ENCODE results near the gene MED28. TPM values are rescaled to one million over a fixed set of nuclear protein-coding genes. Genes with fewer than 3 reads are reported as not detected.

Gene MED28
- polyA plus RNA-seq, 1 donor from 2014 or later, result 37.7 TPM

DNA sequence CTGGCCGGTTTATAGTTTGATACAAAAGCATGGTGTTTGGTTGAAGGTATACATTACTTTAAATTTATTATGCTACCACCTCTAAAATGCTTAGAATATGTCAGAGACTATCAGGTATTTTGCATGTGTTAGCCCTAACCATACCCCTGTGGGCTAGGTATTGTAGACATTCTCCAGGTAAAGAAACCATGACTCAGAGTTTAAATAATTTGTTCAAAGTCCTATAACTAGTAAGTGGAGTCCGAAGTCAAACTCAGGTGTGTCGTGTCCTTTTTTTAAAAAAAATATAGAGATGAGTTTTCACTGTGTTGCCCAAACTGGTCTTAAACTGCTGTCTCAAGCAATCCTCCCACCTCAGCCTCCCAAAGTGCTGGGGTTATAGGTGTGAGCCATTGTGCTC, 25.1 kb upstream of the MED28 start:
- Mint-ChIP-seq H3K27me3 (no peaks in the 10 kb centered on the region), H3K4me1 (peaks cover 14 to 19% (median 15%) of the 10 kb centered on the region in 3 donors), H3K9me3 (no peaks in the 10 kb centered on the region), H3K36me3 (peaks cover 17% of the 10 kb centered on the region), H3K4me3 (no peak overlapping the region), H3K27ac (no peak overlapping the region)

DNA sequence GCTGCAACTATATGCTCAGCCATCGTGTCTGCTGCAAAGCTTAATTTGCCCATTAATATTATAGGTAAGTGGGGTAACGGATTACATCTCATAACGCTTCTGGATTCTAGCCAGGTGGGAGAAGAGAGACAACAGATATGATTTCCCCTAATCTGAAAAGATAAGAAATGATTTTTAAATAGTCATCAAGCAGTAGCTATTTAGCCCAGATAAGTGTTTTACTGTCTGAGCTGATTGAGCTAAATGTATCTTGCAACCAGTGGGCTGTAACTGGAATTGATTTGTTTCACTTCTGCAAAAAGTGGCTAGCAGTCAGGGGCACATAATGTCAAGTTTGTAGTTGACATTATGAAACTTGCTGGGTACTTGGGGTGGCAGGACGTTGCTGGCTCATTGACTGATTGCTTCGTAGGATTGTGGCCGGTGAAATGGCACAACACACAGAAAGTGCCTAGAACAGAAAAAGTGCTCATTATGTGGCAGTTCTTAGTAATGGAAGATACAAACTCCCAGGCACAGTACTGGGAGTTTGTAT, 18.9 kb upstream of the MED28 start:
- peaks cover 26 to 33% (median 26%) of the 10 kb centered on the region in 3 donors for H3K4me1 Mint-ChIP-seq
- H3K27ac Mint-ChIP-seq, result peak overlapping the region in 2 of 3 donors; percentile 24 to 74
- H3K4me3 Mint-ChIP-seq, result peak overlapping the region in 3 of 4 donors; percentile 5 to 49 (median 37)
- no peaks in the 10 kb centered on the region for H3K27me3 Mint-ChIP-seq
- H3K36me3 Mint-ChIP-seq, result peaks cover 19% of the 10 kb centered on the region
- H3K9me3 Mint-ChIP-seq, result no peaks in the 10 kb centered on the region

DNA sequence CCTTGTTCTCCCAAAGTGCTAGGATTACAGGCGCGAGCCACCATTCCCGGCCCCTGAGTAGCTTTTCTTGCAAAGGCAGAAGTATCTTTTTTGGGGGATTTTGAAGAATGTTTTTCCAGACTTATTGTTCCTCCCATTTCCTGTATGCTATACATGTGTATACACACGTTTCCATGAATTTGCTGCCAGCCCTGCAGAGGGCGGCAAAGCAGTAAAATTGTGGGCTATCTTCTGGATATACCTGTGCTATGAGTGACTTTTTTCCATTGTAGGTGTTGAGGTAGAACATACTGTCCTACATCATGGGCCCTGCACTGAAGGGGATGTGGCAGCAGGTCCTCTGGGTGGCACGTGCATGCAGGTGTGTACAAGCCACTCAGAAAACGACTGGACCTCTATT, 16.9 kb upstream of the MED28 start:
- H3K27ac Mint-ChIP-seq, result peak overlapping the region in 1 of 3 donors; percentile 46
- H3K4me3 Mint-ChIP-seq, result peak overlapping the region in 1 of 4 donors; percentile 59
- peaks cover 16% of the 10 kb centered on the region for H3K36me3 Mint-ChIP-seq

DNA sequence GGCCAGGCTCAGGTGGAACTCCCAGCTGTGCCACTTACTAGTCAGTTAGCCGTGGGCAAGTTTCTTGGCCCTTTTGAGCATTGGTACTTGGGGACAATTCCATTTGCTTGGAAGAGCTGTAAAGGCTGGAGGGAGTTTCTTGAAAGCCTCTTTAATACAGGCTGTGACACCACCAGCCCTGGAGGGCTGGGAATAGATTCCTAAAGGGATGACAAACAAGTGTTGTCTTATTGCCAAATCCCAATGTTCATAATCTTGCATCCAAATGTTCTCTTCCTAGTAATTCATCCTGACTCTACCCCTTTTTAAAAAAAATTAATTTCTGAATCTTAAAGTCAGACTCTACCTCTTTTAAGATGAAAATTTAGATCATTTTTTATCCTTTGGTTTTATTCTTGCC, 14.6 kb upstream of the MED28 start:
- Mint-ChIP-seq H3K27ac (no peak overlapping the region), H3K9me3 (no peaks in the 10 kb centered on the region), H3K4me1 (peaks cover 8 to 9% (median 9%) of the 10 kb centered on the region in 3 donors), H3K27me3 (no peaks in the 10 kb centered on the region), H3K4me3 (no peak overlapping the region), H3K36me3 (peaks cover 14% of the 10 kb centered on the region)

More for the DNA sequence above, 16.9 kb upstream of the MED28 start:
- H3K27me3 Mint-ChIP-seq, result no peaks in the 10 kb centered on the region
- H3K9me3 Mint-ChIP-seq, result no peaks in the 10 kb centered on the region
- peaks cover 19 to 24% (median 21%) of the 10 kb centered on the region in 3 donors for H3K4me1 Mint-ChIP-seq

DNA sequence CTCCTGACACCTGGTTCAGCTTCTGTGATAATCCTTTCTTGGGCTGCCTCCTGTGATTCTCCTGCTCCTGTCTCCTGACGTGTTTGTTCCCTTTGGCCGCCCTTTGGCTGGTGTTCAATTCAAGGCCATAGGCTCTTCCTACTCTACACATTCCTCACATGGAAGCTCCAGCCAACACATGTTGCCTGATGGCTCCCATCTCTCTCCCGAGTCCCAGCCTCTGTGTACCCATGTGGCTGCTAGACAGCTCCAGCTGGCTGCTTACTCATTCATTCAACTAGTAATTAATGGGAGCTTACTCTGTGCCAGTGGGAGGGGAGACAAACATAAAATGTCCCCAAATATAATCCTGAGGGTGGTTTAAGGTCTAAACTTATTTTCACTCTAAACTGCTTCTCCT, 9.2 kb upstream of the MED28 start:
- no peaks in the 10 kb centered on the region for H3K9me3 Mint-ChIP-seq
- no peaks in the 10 kb centered on the region for H3K27me3 Mint-ChIP-seq
- H3K36me3 Mint-ChIP-seq, result peaks cover 7% of the 10 kb centered on the region
- no peaks in the 10 kb centered on the region for H3K4me1 Mint-ChIP-seq
- H3K27ac Mint-ChIP-seq, result no peak overlapping the region
- no peak overlapping the region for H3K4me3 Mint-ChIP-seq

DNA sequence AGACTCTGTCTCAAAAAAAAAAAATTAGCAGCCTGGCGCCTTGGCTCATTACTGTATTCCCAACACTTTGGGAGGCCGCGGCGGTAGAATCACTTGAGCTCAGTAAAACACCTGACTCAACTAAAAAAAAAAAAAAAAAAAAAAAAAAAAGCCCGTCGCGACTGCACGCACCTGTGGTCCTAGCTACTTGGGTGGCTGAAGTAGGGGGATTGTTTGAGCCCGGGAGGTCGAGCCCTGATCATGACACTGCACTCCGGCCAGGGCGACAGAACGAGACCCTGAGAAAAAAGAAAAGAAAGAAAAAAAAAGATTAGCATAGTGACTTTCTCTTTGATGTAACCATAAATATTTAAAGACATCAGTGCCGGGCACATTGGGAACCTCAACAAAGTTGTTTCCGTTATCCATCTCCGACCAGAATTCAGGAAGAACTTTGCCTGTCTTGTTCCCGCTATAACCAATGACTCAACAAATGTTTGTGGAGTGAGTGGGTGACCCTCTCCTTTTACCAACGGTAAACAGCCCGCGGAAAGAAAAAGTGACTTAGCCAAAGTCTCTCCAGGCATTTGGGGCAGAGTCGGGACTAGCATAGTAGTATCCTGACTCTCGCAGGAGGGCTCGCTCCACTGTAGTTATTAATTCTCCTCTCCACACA, 553 bp upstream of the MED28 start:
- peaks cover 2% of the 10 kb centered on the region for H3K36me3 Mint-ChIP-seq
- peak overlapping the region; percentile 92 to 99 (median 98) for H3K27ac Mint-ChIP-seq
- no peaks in the 10 kb centered on the region for H3K9me3 Mint-ChIP-seq
- H3K27me3 Mint-ChIP-seq, result no peaks in the 10 kb centered on the region
- peak overlapping the region; percentile 93 to 100 (median 96) for H3K4me3 Mint-ChIP-seq
- H3K4me1 Mint-ChIP-seq, result peaks cover 19 to 20% (median 19%) of the 10 kb centered on the region in 3 donors

DNA sequence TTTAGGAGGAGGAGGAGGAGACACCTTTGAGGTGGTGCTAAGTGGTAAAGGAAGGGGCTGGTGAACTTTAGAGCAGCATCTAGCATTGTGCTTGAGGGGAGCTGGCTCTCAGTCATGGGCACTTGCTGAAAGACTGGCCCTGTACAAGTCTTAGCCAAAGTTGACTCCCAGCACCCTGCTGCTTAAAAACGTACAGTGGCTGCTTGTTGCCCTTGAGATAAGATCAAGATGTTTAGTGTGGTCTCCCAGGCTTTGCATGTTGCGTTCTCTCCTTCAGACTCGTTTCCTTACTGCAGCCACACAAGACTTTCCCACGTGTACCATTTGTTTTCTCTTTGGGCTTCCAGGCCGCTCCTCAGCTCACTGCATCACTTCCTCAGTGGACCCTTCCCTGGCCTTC, 1.8 kb downstream of the MED28 start:
- H3K9me3 Mint-ChIP-seq, result no peaks in the 10 kb centered on the region
- peaks cover 24 to 29% (median 27%) of the 10 kb centered on the region in 3 donors for H3K4me1 Mint-ChIP-seq
- H3K4me3 Mint-ChIP-seq, result peak overlapping the region; percentile 60 to 89 (median 78)
- H3K27me3 Mint-ChIP-seq, result no peaks in the 10 kb centered on the region
- no peaks in the 10 kb centered on the region for H3K36me3 Mint-ChIP-seq
- peak overlapping the region in 1 of 3 donors; percentile 78 for H3K27ac Mint-ChIP-seq

DNA sequence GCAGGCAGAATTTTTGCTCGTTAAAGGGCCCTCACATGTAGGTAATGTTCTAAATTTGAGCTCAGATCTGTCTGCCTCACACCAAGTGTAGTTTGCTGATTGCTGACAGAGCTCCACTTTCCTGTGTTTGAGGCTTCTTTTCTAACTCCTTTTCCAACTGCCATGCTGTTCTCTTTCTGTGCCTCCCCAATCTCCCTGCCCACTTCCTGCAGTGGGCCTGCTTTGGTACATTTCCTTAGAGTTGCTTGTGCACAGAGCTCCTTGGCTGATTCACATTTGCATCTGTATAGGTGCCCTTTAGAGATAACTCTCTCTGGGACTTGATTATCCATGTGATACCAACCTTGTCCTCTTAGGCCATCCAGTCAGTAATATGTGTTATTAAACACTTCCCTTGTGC, 4.5 kb downstream of the MED28 start:
- Mint-ChIP-seq H3K36me3 (peaks cover 1% of the 10 kb centered on the region), H3K9me3 (no peaks in the 10 kb centered on the region), H3K27me3 (no peaks in the 10 kb centered on the region), H3K4me1 (peaks cover 25 to 30% (median 26%) of the 10 kb centered on the region in 3 donors), H3K4me3 (peak overlapping the region in 3 of 4 donors; percentile 30 to 38 (median 34)), H3K27ac (no peak overlapping the region)

DNA sequence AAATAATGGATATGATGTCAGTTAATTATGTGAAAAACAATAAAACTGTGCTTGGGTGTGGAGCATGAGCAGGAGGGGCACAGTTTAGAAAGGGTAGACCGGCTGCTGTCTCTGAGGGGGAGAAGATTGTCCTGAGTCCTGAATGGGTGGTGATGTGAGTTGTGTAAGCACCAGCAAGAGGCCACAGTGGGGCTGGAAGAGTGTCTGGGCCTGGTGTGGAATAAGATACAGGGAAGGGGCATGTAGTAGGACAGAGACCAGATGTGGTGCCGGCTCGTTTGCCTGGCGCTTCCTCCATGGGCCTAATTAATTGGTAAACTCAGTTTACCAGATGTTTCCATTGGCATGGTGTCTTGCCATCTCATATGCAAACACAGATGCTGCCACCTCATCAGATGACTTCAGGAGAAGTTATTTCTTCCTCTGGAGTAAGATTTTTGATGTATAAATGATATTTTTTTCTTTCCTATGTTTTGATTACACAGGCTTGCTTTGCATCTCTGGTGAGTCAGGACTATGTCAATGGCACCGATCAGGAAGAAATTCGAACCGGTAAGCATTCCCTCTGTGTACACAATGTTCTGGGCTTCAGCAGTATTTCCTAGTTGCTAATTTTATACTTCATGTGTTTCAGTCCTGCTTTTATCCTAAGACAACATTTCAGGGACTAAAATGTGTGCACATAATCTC, 5.1 kb downstream of the MED28 start:
- Mint-ChIP-seq H3K36me3 (peaks cover 1% of the 10 kb centered on the region), H3K9me3 (no peaks in the 10 kb centered on the region), H3K27ac (no peak overlapping the region), H3K4me1 (peaks cover 24 to 31% (median 26%) of the 10 kb centered on the region in 3 donors), H3K4me3 (peak overlapping the region in 1 of 4 donors; percentile 48), H3K27me3 (no peaks in the 10 kb centered on the region)

DNA sequence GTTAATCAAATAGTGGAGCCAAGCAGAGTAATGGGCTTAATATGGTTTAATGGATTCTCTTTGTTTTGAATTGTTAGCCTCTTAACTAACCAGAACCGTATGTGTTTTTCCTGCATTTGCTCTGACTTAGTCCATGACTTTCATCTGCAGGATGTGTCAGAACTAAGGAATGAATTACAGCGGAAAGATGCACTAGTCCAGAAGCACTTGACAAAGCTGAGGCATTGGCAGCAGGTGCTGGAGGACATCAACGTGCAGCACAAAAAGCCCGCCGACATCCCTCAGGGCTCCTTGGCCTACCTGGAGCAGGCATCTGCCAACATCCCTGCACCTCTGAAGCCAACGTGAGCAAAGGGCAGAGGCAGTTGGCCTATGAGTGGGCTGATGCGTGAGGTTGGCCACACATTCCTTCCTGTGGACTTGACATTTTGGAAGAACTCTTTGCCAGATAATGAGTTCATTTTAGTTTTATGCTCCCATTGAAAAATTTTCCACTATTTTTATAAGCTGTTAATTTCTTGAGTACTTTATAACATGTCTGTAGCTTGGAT, 9.1 kb downstream of the MED28 start:
- peaks cover 1% of the 10 kb centered on the region for H3K36me3 Mint-ChIP-seq
- H3K4me1 Mint-ChIP-seq, result peaks cover 11 to 13% (median 11%) of the 10 kb centered on the region in 3 donors
- no peak overlapping the region for H3K27ac Mint-ChIP-seq
- no peak overlapping the region for H3K4me3 Mint-ChIP-seq
- H3K27me3 Mint-ChIP-seq, result no peaks in the 10 kb centered on the region
- H3K9me3 Mint-ChIP-seq, result no peaks in the 10 kb centered on the region

DNA sequence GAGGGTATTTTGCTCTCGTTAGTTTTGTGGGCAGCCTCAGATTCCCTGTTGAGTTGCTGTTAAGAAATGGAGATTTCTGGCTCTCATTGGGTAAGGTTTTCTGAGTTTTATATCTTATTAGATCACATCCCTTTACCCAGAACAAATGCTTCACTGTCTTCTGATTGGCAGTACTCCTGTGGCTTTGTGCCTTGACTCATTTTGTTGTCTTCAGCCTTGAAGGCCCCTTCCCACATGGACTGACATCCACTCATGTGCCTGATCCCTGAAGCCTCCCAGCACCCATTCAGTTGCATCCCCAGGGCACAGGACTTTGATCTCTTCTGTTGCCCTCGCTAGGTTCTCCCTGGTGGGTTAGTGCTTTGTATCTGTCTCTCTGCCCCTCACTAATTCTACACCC, 10.4 kb downstream of the MED28 start:
- H3K27me3 Mint-ChIP-seq, result no peaks in the 10 kb centered on the region
- no peaks in the 10 kb centered on the region for H3K9me3 Mint-ChIP-seq
- H3K4me3 Mint-ChIP-seq, result no peak overlapping the region
- H3K4me1 Mint-ChIP-seq, result peaks cover 1 to 9% (median 4%) of the 10 kb centered on the region in 3 donors
- H3K36me3 Mint-ChIP-seq, result peaks cover 1% of the 10 kb centered on the region
- H3K27ac Mint-ChIP-seq, result no peak overlapping the region

DNA sequence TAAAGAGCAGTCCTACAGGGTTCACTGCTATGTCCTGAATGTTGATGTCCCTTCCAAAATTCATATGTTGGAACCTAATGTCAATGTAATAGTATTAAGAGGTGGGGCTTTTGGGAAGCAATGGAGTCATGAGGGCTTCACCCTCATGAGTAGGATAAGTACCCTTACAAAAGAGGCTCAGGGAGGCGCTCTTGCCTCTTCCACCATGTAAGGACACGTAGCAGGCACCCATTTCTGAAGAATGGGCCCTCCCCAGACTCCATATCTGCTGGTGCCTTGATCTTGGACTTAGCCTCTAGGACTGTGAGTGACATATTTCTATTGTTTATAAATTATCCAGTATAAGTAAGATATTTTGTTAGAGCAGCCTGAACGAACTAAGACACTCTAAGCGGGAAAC, 15.8 kb downstream of the MED28 start:
- Mint-ChIP-seq H3K9me3 (no peaks in the 10 kb centered on the region), H3K4me3 (no peak overlapping the region), H3K27me3 (no peaks in the 10 kb centered on the region), H3K4me1 (peaks cover 0 to 3% (median 0%) of the 10 kb centered on the region in 3 donors), H3K27ac (no peak overlapping the region), H3K36me3 (peaks cover 4% of the 10 kb centered on the region)

DNA sequence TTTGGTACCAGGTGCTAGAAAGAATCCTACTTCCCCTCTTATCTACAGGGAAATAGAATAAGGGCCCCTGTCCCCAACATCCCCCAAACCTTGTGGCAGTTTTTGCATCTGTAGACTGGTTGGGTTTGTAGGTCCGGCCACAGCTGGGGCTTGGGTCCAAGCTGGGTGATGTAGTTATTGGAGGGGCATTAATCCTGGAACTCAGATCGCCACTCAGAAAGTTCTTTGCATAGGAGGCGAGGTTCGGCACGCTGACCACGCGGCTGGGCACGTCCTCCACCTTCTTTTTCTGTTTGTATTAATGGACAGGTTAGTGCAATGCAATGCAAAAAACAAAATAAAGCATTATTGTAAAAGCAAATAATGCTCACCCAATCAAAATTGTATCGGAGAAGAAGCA, 19.2 kb downstream of the MED28 start:
- peaks cover 4% of the 10 kb centered on the region for H3K36me3 Mint-ChIP-seq
- H3K27ac Mint-ChIP-seq, result no peak overlapping the region
- H3K9me3 Mint-ChIP-seq, result no peaks in the 10 kb centered on the region
- no peak overlapping the region for H3K4me3 Mint-ChIP-seq
- peaks cover 0 to 1% (median 0%) of the 10 kb centered on the region in 3 donors for H3K4me1 Mint-ChIP-seq
- no peaks in the 10 kb centered on the region for H3K27me3 Mint-ChIP-seq

DNA sequence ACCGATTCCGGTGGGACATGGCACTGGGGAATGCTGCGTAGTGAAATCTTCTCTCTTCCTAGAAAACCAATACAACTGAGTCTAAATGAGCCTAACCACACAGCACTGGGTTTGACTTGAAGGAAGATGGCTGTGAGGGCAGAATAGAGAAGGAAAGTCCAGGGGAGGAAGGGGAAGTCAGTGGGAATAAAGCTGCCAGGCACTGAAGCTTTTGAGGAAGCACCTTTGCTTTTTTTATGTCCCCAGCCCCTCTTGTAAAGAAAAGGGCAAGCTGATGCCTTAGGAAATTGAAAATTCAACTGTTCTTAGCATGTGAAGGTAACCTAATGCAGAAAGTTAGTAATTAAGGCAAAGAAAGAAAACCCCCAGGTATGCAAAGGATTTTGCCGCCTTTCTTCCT, 20.6 kb downstream of the MED28 start:
- Mint-ChIP-seq H3K36me3 (peaks cover 4% of the 10 kb centered on the region), H3K4me3 (no peak overlapping the region), H3K27me3 (no peaks in the 10 kb centered on the region), H3K4me1 (peaks cover 0 to 1% (median 0%) of the 10 kb centered on the region in 3 donors), H3K27ac (no peak overlapping the region), H3K9me3 (no peaks in the 10 kb centered on the region)

DNA sequence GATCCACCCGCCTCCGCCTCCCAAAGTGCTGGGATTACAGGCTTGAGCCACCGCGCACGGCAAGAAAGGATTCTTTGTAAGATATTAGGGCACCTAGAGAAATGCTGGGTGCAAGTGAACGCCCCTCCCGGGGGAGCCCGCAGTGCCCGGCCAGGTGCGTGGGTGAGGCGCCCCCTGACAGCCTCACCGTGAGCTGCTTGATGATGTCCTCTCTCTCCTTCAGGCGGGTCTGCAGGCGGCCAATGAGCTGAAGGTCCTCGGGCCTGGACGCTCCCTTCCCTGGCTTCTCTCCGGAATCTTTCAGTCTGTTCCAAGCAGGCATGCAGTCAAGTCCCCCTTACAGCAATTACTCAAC, 21.9 kb downstream of the MED28 start:
- no peaks in the 10 kb centered on the region for H3K27me3 Mint-ChIP-seq
- no peak overlapping the region for H3K27ac Mint-ChIP-seq
- peaks cover 0 to 1% (median 0%) of the 10 kb centered on the region in 3 donors for H3K4me1 Mint-ChIP-seq
- H3K36me3 Mint-ChIP-seq, result peaks cover 4% of the 10 kb centered on the region
- H3K4me3 Mint-ChIP-seq, result no peak overlapping the region
- H3K9me3 Mint-ChIP-seq, result no peaks in the 10 kb centered on the region
